K562 (cell line): Measurements from ENCODE around the gene C1orf50. TPM values are rescaled to one million over a fixed set of nuclear protein-coding genes. Genes with fewer than 3 reads are reported as not detected.

ENCODE experiments used
- ARID3A ChIP-seq: IDR thresholded peaks from 2 replicates; pipeline ENCODE4 v1.6.1; 2012; ENCODE audit warnings: low read depth, low read length, improper control_type of control experiment, borderline replicate concordance
- ATF2 ChIP-seq: sonication (generic); formaldehyde crosslinking; IDR thresholded peaks from 2 replicates; pipeline ENCODE4 v1.8.1; 2022; ENCODE audit warnings: missing genetic modification reagents
- ETS1 ChIP-seq: conservative IDR thresholded peaks from 2 replicates; pipeline ENCODE4 v1.6.1; 2011; ENCODE audit warnings: low read depth, mild to moderate bottlenecking, low read length; ENCODE audit not compliant: control insufficient read depth
- MAZ ChIP-seq, 2 experiments: fragments of 450-650 bp in 1 of 2; sonication (generic) in 1 of 2; formaldehyde crosslinking; IDR thresholded peaks in 1 of 2; conservative IDR thresholded peaks in 1 of 2; 2 replicates each; pipeline versions ENCODE4 v1.4.0 to v1.5.0; 2020; ENCODE audit warnings: mild to moderate bottlenecking in 1 of 2, missing genetic modification reagents in 1 of 2
- PRDM10 ChIP-seq: fragments of 450-650 bp; IDR thresholded peaks from 2 replicates; pipeline ENCODE4 v1.6.1; 2018; ENCODE audit not compliant: partially characterized antibody
- RREB1 ChIP-seq: fragments of 250-450 bp; sonication (Bioruptor Pico); IDR thresholded peaks from 2 replicates; pipeline ENCODE4 v1.4.0; 2020
- ZNF512 ChIP-seq: IDR thresholded peaks from 2 replicates; pipeline ENCODE4 v1.6.1; 2016; ENCODE audit warnings: missing genetic modification characterization, missing compliant biosample characterization
- ZNF583 ChIP-seq: fragments of 250-450 bp; sonication (Bioruptor Pico); IDR thresholded peaks from 2 replicates; pipeline ENCODE4 v1.4.0; 2020
- polyA plus RNA-seq, 8 experiments: library from polyadenylated mRNA; depleted of rRNA in 4 of 8; stranded (reverse) in 5 of 8; unstranded in 3 of 8; fragments of >200 nt; fragmentation: Nextera tagmentation in 2 of 8; fragmentation: Illumina TruSeq in 1 of 8; extraction: Ambion mirVana in 2 of 8; extraction: Trizol in 1 of 8; gene quantifications; 2 replicates each; pipeline versions ENCODE4 v1.2.1 to v1.2.3, GENCODE V29; 2011 to 2014; ENCODE audit warnings: inconsistent platforms in 1 of 8, missing spikeins in 1 of 8
- total RNA-seq, 7 experiments: library from RNA; depleted of rRNA in 6 of 7; stranded (reverse); fragments of >200 nt in 6 of 7; fragmentation: Illumina TruSeq in 2 of 7; extraction: Trizol in 2 of 7; gene quantifications; 2 replicates each; pipeline versions ENCODE4 v1.2.1 to v1.2.3, GENCODE V29; 2011 to 2021; ENCODE audit warnings: low replicate concordance in 1 of 7

C1orf50 gene
- total and polyA plus RNA-seq, 9 of the 15 experiments (the other 6 are each of a cell fraction or from before 2014, with no cell fraction given), result 0.55 to 13.9 (median 5.2) TPM

- TF ChIP-seq ARID3A (no peak), ZNF512 (tag) (no peak), ATF2 (CRISPR knock-in tag) (no peak), ETS1 (peak; percentile 24; the same call in 1 of the 2 replicates), RREB1 (CRISPR knock-in tag) (0 out of 2 replicates have a peak, but pooled peaks have one; percentile 78), MAZ (CRISPR knock-in tag; conservative IDR thresholded peaks at IDR 0.05 in 1 of 2, IDR thresholded peaks at IDR 0.05 in 1 of 2) (peak; percentile 63 to 84), ZNF583 (CRISPR knock-in tag) (0 out of 2 replicates have a peak, but pooled peaks have one; percentile 30), PRDM10 (peak; percentile 34)
Observed at GRCh38 chr1:42766741-42767509, at the start of gene C1orf50, which contains the start of gene P3H1 (continued).
